Measurements from ENCODE around the gene TUBGCP3. TPM values are rescaled to one million over a fixed set of nuclear protein-coding genes. Genes with fewer than 3 reads are reported as not detected.

Gene TUBGCP3
- total RNA-seq, 1 donor from 2014 or later: 37.4 TPM

- TF ChIP-seq, protein P1, sequence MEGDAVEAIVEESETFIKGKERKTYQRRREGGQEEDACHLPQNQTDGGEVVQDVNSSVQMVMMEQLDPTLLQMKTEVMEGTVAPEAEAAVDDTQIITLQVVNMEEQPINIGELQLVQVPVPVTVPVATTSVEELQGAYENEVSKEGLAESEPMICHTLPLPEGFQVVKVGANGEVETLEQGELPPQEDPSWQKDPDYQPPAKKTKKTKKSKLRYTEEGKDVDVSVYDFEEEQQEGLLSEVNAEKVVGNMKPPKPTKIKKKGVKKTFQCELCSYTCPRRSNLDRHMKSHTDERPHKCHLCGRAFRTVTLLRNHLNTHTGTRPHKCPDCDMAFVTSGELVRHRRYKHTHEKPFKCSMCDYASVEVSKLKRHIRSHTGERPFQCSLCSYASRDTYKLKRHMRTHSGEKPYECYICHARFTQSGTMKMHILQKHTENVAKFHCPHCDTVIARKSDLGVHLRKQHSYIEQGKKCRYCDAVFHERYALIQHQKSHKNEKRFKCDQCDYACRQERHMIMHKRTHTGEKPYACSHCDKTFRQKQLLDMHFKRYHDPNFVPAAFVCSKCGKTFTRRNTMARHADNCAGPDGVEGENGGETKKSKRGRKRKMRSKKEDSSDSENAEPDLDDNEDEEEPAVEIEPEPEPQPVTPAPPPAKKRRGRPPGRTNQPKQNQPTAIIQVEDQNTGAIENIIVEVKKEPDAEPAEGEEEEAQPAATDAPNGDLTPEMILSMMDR (IDR thresholded peaks at IDR 0.05; ENCODE audit: unreplicated experiment): no peak
- H3K36me3 Mint-ChIP-seq: peaks cover 36% of the 10 kb centered on the region
- H3K4me3 Mint-ChIP-seq: no peak overlapping the region
- DNase-seq (ENCODE audit: low spot score in 2 of 2, unreplicated experiment in 2 of 2): no peak
- H3K27me3 Mint-ChIP-seq (ENCODE audit: low read depth): no peaks in the 10 kb centered on the region
- H3K27ac Mint-ChIP-seq: no peak overlapping the region
- H3K9me3 Mint-ChIP-seq: peaks cover 34% of the 10 kb centered on the region
- H3K4me1 Mint-ChIP-seq: no peaks in the 10 kb centered on the region
Measured at GRCh38 chr13:112481458-112481857, 106.5 kb downstream of the TUBGCP3 start.

DNA sequence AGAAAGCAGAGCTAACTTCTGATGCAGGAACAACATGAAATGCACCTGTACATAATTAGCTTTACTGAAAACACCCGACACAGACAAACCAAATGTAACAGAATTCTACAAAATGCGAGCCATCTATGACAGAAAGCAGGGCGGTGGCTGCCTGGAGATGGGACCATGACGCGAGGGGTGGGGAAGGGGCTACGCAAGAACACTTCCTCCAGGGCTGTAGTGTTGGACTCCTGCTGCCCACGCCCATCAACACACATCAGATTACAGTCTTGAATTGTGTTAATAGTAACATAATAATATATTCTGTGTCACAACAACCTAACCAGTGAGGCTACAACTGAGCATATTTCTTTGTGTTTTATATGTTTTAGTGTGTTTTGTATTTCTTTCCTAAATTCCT lies 108.6 kb downstream of the TUBGCP3 start:
- no peak for DNase-seq (ENCODE audit: low spot score in 2 of 2, unreplicated experiment in 2 of 2)
- TF ChIP-seq, protein P1 (IDR thresholded peaks at IDR 0.05; ENCODE audit: unreplicated experiment): no peak
- peaks cover 22% of the 10 kb centered on the region for H3K36me3 Mint-ChIP-seq
- no peak overlapping the region for H3K27ac Mint-ChIP-seq
- H3K27me3 Mint-ChIP-seq (ENCODE audit: low read depth): no peaks in the 10 kb centered on the region
- peaks cover 34% of the 10 kb centered on the region for H3K9me3 Mint-ChIP-seq
- no peaks in the 10 kb centered on the region for H3K4me1 Mint-ChIP-seq
- H3K4me3 Mint-ChIP-seq: no peak overlapping the region

DNA sequence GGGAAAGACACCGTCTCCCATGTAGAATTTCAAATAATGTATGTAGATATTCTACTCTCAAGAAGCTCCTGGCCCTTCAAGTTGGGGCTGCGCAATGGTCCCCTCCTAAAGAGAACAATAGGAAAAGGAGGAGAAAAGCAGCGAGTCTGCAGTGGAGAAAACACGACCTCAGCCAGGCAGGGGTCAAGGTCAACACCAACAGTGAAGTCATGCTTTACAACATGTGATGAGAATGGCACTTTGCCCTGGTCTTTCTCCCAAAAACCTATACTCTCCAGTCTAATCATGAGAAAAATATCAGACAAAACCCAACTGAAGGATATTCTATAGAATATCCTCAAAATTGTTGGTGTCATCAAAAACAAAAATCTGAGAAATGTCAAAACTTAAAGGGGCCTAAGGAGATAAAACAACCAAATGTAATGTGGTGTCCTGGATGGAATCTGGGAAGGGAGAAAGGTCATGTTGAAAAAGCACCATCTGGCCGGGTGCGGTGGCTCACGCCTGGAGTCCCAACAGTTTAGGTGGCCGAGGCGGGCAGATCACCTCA lies 110.8 kb downstream of the TUBGCP3 start:
- H3K9me3 Mint-ChIP-seq: peaks cover 30% of the 10 kb centered on the region
- TF ChIP-seq, protein P1 (IDR thresholded peaks at IDR 0.05; ENCODE audit: unreplicated experiment): no peak
- H3K27ac Mint-ChIP-seq: no peak overlapping the region
- H3K4me1 Mint-ChIP-seq: no peaks in the 10 kb centered on the region
- DNase-seq (ENCODE audit: low spot score in 2 of 2, unreplicated experiment in 2 of 2): no peak
- no peak overlapping the region for H3K4me3 Mint-ChIP-seq
- peaks cover 5% of the 10 kb centered on the region for H3K36me3 Mint-ChIP-seq
- no peaks in the 10 kb centered on the region for H3K27me3 Mint-ChIP-seq (ENCODE audit: low read depth)

DNA sequence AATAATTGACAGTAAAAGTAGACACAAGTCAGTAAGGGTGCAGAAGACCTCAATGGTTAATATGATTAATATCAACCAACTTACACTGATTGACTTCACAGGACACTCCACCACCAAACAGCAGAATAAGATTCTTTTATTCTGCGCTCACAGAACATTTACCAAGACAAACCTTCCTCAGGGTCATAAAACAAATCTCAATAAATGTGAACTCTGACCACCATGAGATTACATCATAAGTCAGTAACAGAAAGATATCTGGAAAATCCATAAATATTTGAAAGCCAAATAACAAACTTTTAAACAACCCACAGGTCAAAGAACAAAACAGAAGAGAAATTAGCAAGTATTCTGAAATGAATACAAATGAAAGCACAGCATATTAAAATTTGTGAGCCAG lies 112.1 kb downstream of the TUBGCP3 start:
- TF ChIP-seq, protein P1 (IDR thresholded peaks at IDR 0.05; ENCODE audit: unreplicated experiment): no peak
- Mint-ChIP-seq H3K9me3 (peaks cover 25% of the 10 kb centered on the region), H3K4me1 (no peaks in the 10 kb centered on the region), H3K4me3 (no peak overlapping the region), H3K36me3 (peaks cover under 1% of the 10 kb centered on the region), H3K27me3 (ENCODE audit: low read depth) (no peaks in the 10 kb centered on the region), H3K27ac (no peak overlapping the region)
- no peak for DNase-seq (ENCODE audit: low spot score in 2 of 2, unreplicated experiment in 2 of 2)

DNA sequence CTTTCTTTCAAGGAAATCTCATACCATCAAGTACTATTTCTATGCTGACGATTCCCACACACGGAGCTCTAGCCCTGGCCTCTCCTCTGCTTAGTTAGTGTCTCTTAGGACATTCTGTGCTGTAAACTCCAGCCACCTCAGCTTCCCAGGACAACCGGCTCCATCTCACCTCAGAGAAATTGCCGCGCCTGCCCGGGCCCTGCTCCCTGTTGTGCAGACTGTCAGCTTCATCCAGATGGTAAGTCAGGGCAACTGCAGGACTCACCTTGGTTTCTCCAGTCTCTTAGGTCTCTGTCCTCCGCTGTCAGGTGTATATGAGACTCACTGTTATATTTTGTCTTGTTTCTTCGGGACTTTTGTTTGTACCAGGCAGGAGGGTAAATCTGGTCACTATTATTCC lies 113.1 kb downstream of the TUBGCP3 start:
- DNase-seq (ENCODE audit: low spot score in 2 of 2, unreplicated experiment in 2 of 2): no peak
- H3K27ac Mint-ChIP-seq: no peak overlapping the region
- no peaks in the 10 kb centered on the region for H3K4me1 Mint-ChIP-seq
- H3K27me3 Mint-ChIP-seq (ENCODE audit: low read depth): no peaks in the 10 kb centered on the region
- TF ChIP-seq, protein P1 (IDR thresholded peaks at IDR 0.05; ENCODE audit: unreplicated experiment): no peak
- no peak overlapping the region for H3K4me3 Mint-ChIP-seq
- H3K9me3 Mint-ChIP-seq: peaks cover 25% of the 10 kb centered on the region
- H3K36me3 Mint-ChIP-seq: no peaks in the 10 kb centered on the region

- H3K4me3 Mint-ChIP-seq: no peak overlapping the region
- no peaks in the 10 kb centered on the region for H3K4me1 Mint-ChIP-seq
- TF ChIP-seq, protein P1 (IDR thresholded peaks at IDR 0.05; ENCODE audit: unreplicated experiment): no peak
- H3K27ac Mint-ChIP-seq: no peak overlapping the region
- peaks cover 18% of the 10 kb centered on the region for H3K9me3 Mint-ChIP-seq
- no peaks in the 10 kb centered on the region for H3K36me3 Mint-ChIP-seq
- DNase-seq (ENCODE audit: low spot score in 2 of 2, unreplicated experiment in 2 of 2): no peak
- no peaks in the 10 kb centered on the region for H3K27me3 Mint-ChIP-seq (ENCODE audit: low read depth)
Measured at GRCh38 chr13:112473818-112474217, 114.1 kb downstream of the TUBGCP3 start.

All from mesothelial cell of epicardium (in vitro differentiated cells).